ENCODE data around the gene CCSER1.

DNA sequence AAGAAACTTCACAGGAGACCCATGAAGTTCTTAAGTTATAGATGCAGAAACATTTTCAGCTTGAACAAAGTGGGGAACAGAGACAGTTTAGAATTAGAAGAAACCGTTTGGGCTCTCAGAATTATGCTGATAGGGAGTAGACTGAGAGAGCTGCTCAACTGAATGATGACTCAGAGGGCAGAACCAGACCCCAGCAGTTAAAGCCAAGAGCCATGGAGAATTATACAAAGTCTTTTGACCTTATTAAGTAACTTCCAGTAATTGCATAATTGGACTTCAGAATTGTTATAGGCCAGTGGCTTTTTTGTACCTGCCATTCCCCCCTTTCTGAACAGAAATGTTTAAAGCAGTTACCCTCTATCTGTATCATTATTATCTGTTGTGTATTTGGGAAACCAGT, 642.1 kb downstream of the CCSER1 start:
- TF ChIP-seq, protein P1, sequence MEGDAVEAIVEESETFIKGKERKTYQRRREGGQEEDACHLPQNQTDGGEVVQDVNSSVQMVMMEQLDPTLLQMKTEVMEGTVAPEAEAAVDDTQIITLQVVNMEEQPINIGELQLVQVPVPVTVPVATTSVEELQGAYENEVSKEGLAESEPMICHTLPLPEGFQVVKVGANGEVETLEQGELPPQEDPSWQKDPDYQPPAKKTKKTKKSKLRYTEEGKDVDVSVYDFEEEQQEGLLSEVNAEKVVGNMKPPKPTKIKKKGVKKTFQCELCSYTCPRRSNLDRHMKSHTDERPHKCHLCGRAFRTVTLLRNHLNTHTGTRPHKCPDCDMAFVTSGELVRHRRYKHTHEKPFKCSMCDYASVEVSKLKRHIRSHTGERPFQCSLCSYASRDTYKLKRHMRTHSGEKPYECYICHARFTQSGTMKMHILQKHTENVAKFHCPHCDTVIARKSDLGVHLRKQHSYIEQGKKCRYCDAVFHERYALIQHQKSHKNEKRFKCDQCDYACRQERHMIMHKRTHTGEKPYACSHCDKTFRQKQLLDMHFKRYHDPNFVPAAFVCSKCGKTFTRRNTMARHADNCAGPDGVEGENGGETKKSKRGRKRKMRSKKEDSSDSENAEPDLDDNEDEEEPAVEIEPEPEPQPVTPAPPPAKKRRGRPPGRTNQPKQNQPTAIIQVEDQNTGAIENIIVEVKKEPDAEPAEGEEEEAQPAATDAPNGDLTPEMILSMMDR (IDR thresholded peaks at IDR 0.05) = no peak
- TF ChIP-seq POLR2A (IDR thresholded peaks at IDR 0.05; ENCODE audit: low read depth) = no peak

Data from esophagus muscularis mucosa (tissue), 3 donors.